GM21737 (cell line): ENCODE results near the gene FBRS.
"Not testable (repeated sequence)": the region's sequence is repeated elsewhere in the genome, so short reads cannot be mapped to it uniquely, and the experiment has no call there.

Experiments used
- ATAC-seq: cut with Tn5 transposase; IDR thresholded peaks from one replicate; pipeline ENCODE4 v1.9.1; 2021; ENCODE audit warnings: mild to moderate bottlenecking, moderate library complexity; ENCODE audit not compliant: unreplicated experiment

FBRS gene

DNA sequence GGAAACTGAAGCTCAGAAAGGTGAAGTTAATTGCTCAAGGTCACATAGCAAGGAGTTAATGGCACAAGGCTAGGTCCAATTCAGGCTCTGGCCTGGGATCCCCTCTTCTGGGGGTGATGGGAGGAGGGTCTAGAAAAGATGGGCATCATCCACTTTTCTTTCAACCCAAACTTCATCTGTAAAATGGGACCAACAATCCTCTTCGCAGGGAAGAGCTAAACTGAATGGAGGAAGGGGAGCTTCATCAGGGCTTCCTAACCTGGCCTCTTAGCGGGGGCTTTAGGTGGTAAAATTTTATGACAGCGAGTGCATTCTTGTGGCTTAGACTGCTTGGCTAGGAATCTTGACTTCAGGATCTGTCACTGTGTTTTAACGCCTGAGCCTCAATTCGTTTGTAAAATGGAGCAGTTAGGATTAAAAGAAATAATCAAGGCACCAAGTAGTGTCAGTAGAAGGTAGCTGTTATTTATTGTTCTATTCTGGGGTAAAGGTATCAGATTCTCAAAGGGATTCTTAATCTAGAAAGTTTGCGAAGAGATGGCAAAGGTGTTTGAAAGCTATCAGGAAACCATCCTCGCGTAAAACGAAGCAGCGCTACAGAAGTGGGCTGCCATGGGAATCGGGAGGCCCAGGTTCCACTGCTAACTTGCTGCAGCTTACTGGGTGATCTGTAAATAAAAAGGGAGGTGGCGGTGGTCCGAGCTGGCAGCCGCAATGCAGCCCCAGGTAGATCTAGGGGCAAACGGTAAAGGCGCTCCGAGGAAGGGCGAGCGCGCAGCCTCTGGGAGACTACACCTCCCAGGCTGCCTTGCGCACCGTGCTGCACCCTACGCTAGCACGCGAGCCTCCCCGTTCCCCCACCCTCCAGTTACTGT lies 39.3 kb downstream of the FBRS start:
- no peak for ATAC-seq

DNA sequence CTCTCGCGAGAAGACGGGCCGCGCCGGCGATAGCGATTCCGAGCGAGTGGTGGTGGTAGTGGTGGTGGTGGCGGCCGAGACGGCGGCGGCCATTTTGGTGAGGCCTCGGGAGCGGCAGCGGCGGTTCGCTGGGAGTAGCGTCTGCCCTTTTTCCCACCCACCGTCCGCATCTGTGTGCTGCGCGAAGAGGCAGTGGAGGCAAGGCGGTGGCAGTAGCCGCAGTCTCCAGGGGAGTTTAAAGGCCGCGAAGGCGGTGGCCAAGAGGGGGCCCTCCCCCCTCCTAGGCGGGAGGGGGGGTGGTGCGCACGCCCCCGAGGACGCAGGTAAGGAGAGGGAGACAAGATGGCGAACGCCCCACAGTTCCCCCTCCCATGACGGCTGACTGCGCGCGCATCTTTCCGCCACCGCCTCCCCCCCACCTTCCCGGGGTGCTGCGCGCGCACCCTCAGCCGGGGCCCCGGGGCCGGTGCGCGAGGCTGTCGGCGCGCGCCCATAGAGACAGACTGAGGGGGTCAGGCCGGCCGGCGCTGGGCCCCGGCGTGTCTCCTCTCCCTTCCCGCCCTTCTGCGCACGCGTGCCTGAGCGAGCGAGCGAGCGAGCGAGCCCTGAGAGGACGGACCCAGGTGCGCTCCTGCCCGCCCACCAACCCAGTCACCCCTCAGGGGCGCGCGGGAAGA lies 40.0 kb downstream of the FBRS start:
- ATAC-seq = peak; percentile 79

DNA sequence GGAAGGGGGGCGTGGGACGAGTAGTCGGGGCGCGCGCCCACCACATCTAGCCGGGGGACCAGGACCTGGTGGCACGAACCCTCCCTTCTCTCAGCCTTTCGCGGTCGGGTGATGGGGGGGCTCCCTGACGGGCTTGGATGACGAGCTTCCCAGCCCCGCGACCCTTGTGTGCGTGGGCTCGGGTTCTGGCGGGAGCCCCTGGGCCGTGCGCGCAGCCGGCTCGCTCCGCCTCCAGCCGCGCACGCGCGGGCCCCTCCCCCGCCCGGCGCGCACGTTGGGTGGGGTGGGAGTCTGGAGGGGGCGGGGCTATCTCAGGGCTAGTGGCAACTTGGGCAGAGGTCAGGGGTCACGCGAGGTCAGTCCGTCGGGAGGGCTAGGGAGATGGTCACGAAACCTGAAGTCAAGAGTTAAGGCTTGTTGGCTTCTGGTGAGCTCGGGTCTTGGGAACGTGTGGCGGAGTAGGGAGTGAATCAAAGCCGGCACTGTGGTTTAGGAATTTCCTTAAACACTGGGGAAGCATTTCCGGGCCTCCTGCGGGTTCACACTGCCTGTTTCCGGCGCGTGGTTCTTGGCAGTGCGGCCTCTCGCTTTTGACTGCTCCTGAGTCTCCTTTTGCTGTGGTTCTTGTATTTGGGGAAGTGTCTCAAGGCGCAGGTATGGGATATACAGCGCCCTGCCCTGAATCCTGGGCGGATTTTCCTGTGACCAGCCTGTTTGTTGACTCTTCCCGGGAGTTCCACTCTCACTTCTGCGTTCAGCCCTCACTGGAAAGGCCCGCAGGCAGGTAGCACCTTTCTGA lies 40.8 kb downstream of the FBRS start, which contains the start of gene SRCAP:
Gene SRCAP, plus strand, starts transcription at position 356 of the 799 bp plus-strand sequence. CDS start 1,654 bp downstream, outside the sequence.
- peak; percentile 34 for ATAC-seq

DNA sequence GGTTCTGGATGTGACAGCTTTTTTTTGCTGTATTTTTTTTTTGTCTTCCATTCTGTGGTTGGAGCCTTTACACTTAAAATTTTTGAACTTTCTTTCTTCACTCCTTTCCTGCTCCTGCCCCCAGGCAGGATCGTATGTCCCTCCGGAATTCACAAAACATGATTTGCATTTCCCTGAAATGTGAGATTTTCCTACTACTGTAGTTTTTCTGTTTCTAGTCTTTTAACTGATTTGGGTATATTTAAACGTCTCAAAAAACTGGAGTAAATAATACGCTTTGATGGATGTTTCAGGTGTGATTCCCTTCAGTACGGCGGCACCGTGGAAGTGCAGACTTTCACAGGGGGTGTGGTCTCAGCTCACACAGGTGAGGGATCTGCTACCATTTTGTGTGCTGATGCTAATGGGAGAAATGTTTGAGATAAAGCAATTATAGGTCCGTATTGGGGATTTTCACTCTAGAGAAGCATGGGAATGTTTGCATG lies 41.4 kb downstream of the FBRS start:
- no peak for ATAC-seq

DNA sequence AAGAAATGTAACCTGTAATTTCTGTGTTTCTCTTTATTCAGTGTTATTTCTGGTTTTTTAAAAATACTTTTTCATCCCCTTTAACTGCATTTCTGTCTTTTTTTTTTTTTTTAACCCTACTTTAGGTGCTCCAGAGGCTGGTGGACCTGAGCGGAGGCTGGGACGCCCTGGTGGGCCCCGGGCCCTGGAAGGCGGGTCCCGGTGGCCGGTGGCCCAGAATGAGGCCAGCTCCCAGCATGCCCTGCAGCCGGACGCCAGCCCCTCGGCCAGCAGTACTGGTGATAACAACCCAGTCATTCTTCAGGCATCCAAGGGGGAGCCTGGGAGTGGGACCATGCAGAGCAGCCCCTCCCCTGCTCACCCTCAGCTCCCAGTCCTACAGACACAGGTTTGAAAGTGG lies 42.3 kb downstream of the FBRS start:
- no peak for ATAC-seq

DNA sequence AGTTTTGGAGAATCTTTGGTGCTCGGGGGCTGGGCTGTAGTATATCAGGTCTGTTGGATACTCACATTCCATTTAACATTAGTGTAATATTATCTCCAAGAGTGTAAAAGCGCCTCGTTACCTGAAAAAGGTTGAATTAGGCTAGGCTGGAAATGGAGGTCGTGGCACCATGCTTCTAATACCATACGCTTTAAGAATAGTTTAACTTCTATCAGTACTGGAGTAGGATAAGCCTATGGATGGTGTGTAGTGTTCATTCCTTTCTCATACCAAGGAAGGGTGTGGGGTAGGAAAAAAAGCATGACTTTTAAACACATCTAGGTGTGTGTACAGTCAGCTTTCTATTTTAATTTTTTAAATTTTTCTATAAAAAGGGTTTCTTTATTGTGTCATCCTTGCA lies 42.7 kb downstream of the FBRS start:
- ATAC-seq = no peak

DNA sequence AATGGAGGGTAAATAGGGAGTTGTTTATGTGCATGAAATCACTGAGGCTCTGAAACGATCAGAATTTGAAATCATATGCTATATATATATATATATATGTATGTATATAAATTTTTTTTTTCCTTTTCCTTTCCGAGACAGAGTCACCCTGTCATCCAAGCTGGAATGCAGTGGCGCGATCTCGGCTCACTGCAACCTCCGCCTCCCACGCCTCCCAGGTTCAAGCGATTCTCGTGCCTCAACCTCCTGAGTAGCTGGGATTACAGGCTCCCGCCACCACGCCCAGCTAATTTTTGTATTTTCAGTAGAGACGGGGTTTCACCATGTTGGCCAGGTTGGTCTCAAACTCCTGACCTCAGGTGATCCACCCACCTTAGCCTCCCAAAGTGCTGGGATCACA lies 44.8 kb downstream of the FBRS start:
- not testable (repeated sequence) for ATAC-seq

DNA sequence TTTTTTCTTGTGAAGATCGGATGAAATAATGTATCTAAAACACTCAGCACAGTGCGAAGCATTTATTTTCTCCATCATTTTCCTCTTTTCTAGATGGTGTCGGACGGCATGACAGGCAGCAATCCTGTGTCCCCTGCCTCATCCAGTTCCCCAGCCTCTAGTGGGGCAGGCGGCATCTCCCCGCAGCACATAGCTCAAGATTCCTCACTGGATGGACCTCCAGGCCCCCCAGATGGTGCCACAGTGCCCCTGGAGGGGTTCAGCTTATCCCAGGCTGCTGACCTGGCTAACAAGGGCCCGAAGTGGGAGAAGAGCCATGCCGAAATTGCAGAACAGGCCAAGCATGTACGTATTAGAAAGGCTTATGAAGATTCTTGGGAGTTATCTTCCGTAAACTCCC lies 45.7 kb downstream of the FBRS start:
- no peak for ATAC-seq

DNA sequence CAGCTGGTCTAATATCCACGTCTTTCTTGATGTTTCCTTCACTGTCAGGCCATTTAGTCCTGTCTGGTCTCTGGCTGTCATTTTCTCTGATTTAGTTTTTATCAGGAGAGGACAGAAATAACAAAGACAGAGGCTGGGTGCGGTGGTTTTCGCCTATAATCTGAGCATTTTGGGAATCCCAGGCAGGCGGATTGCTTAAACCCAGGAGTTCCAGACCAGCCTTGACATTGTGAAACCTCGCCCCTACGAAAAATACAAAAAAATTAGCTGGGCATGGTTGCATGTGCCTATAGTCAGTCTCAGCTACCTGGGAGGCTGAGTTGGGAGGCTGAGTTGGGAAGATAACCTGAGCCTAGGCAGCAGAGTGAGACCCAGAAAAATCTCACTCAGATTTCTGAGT lies 47.8 kb downstream of the FBRS start:
- ATAC-seq = no peak

DNA sequence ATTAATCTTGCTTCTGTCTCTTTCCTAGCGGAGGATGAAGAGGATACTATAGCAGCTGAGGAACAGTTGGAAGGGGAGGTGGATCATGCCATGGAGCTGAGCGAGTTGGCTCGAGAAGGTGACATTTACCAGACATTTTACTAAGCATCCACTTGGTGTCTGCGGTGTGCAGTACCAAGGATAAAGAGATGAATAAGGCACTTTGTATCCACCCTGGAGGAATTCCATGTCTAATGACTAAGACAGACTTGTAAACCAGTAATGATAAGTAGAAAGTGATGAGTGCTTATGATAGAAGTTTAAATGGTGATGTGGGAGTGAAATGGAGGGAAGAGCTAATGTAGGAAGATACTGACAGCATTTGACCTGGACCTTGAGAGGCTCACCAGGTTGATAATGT lies 52.7 kb downstream of the FBRS start:
- ATAC-seq = no peak

DNA sequence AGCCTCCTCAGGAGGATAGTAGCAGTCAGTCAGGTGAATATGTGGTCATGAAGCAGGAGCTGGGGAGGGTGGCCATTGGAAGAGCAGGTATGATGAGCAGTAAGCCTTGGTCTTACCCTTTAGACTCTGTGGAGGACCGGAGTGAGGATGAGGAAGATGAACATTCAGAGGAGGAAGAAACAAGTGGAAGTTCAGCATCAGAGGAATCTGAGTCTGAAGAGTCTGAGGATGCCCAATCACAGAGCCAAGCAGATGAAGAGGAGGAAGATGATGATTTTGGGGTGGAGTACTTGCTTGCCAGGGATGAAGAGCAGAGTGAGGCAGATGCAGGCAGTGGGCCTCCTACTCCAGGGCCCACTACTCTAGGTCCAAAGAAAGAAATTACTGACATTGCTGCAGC lies 53.5 kb downstream of the FBRS start:
- ATAC-seq = no peak

DNA sequence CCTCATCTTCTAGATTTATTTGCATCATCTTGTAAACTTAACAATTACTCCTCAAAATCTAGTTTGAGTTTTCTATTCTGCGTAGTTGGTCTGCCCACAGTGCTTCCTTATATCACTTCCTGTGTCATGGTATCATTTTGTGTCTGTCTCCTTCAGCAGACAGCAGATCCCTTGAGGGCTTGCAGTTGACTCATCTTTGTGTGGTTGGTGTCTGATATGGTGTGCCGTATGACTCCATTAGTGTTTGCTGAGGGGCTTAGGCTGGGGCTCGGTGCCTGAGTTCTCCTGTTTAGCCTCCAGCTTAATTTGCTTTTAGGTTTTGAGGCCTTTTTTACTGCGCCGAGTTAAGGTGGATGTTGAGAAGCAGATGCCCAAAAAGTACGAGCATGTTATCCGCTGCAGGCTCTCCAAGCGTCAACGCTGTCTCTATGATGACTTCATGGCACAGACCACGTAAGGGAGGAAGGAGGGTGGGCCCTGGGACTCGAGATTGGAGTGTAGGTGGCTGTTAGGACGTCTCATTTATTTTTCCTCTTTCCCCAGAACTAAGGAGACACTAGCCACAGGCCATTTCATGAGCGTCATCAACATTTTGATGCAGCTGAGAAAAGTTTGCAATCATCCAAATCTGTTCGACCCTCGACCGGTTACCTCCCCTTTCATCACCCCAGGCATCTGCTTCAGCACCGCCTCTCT lies 57.7 kb downstream of the FBRS start:
- ATAC-seq = no peak

DNA sequence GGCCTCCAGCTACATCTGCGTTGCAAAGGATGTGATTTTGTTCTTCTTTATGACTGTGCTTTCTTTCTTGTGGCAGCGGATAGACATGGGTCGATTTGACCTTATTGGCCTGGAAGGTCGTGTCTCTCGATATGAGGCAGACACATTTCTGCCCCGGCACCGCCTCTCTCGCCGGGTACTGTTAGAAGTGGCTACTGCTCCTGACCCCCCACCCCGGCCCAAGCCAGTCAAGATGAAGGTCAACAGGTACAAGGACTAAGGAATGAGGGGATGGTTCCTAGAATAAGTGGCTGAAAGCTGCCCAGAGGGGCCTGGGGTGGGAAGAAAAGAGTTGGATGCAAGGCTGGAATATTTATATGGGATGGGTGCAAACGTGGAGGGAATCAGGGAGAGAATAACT lies 61.9 kb downstream of the FBRS start:
- no peak for ATAC-seq
